Vagina (tissue), 2 donors: ENCODE data around the gene VEGFD.

ENCODE experiments used
- CTCF ChIP-seq, 3 experiments: fragments of 450-650 bp in 2 of 3; fragments of 200-600 bp in 1 of 3; sonication (generic) in 1 of 3; IDR thresholded peaks; one replicate each; pipeline ENCODE4 v1.5.1; 2017 to 2019; ENCODE audit warnings: antibody characterized with exemption in 3 of 3, mild to moderate bottlenecking in 2 of 3, moderate library complexity in 2 of 3
- POLR2A ChIP-seq, 2 donors: fragments of 450-650 bp; IDR thresholded peaks; one replicate each; pipeline ENCODE4 v1.6.1; 2017; ENCODE audit warnings: antibody characterized with exemption in 2 of 2, mild to moderate bottlenecking in 2 of 2, moderate library complexity in 2 of 2

GRCh38 chrX:15356444-15356843 lies 27.8 kb downstream of the VEGFD start:
- TF ChIP-seq CTCF (IDR thresholded peaks at IDR 0.05): no peak
- TF ChIP-seq POLR2A (IDR thresholded peaks at IDR 0.05): no peak
